GM19351 (cell line): ENCODE measurements around the gene CHCHD6.

Source experiments
- ATAC-seq: cut with Tn5 transposase; IDR thresholded peaks from one replicate; pipeline ENCODE4 v1.9.1; 2021; ENCODE audit warnings: mild to moderate bottlenecking, moderate library complexity; ENCODE audit not compliant: unreplicated experiment

CHCHD6 gene

GRCh38 chr3:126817781-126818180 is 113.7 kb downstream of the CHCHD6 start:
- no peak for ATAC-seq

- ATAC-seq: no peak
Measured at GRCh38 chr3:126818400-126819095, 114.5 kb downstream of the CHCHD6 start.

- no peak for ATAC-seq
Measured at GRCh38 chr3:126826693-126827092, 122.7 kb downstream of the CHCHD6 start.

DNA sequence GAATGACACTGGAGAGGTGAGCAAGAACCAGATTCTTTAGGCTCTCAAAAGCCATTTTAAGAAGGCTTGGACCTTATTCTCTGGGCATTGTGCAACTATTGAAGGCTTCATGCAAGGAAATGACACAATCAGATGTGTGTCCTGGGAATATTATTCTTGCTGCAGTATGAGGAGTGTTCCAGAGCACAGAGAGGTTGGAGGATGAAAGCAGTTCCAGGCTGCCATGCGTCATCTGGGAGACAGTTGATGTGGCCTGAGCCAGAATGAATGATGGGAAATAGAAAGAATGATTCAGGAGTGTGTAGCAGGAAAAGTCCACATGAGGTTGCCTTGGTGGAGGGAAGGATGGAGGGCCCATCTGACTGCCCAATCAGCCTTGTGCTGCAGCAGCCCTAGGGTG is 123.1 kb downstream of the CHCHD6 start:
- no peak for ATAC-seq

DNA sequence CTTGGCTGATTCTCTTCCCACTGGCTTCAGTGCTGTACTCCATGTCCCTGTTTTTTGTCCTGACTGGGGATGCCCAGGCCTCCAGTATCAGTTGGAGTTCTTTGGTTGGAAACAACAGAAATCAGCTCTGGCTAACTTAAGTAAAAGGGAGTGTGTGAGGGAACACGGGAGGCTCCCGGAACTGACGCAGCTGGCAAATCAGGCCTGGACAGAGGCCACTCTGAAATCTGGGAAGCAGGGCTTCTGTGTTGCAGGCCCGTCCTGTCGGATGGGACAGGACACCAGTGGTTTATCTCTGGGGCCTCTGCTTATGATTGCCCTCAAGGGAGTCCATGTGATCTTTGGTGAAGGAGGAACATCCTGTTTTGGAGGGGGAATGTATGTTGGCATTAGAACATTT is 124.3 kb downstream of the CHCHD6 start:
- ATAC-seq: no peak

GRCh38 chr3:126832933-126833332 is 128.9 kb downstream of the CHCHD6 start:
- no peak for ATAC-seq

- ATAC-seq: no peak
Measured at GRCh38 chr3:126834596-126835471, 130.8 kb downstream of the CHCHD6 start.

DNA sequence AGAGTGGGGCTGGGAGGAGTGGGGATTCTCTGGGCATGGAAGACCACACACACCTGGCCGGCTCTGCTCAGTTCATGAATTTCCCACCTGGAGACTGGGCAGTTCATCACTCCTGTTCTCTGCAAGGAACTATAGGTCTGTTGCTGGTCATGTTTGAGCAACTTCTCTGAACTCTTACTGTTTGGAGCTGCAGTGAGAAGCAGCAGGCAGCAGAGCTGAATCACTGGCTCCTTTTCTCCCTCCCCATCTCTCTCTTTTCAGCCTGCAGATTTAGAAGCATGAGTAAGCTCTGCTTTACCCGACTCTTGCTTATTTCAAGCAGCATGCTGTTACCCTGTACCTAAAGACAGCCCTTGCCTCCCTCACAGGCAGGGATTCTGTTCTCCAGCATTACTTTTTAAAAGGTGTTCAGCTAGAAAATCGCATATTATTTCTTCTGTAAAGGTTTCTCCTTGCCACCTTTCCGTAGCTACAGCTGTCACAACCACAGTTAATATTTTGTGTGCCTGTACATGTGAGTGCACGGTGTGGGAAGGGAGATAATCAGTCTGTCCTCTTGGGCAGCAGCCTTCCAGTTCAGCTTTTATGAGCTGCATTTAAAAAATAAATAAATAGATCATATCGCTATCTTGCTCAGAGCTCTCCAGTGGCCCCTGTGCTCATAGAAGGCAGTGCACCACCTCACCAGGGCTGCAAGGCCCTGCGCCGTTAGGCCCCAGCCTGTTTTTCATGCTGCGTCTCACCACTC is 131.6 kb downstream of the CHCHD6 start:
- ATAC-seq: no peak

DNA sequence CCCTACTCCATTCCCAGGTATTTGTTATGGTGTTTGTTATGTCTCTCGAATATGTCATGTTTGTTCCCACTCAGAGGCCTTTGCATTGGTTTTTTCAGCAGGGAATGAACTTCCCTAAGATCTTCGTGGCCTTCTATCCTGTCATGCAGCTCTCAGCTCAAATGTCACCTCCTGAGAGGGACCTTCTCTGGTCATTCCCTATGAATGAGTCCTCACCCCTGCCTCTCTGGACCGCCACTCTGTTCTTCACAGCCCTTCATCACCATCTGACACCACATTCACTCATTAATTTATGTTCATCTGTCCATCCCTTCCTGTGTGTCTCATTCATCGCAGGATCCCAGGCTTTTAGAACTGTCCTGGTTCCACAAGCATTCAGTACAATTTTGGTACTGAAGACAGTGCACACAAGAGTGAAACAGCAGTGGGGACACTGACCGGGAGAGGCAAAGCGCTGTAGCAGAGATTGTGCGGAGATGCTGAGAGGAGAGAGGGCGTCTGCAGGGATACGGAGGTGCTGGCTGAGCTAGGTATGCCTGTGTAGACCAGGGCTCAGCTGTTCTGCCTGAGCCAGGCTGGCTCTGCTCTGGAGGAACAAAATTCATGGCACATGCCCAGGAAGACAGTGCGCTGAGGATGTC is 132.3 kb downstream of the CHCHD6 start:
- ATAC-seq: no peak

- no peak for ATAC-seq
Measured at GRCh38 chr3:126837773-126838172, 133.7 kb downstream of the CHCHD6 start.

- ATAC-seq: no peak
Measured at GRCh38 chr3:126845920-126846715, 142.1 kb downstream of the CHCHD6 start.

GRCh38 chr3:126847061-126847460 is 143.0 kb downstream of the CHCHD6 start:
- ATAC-seq: no peak

DNA sequence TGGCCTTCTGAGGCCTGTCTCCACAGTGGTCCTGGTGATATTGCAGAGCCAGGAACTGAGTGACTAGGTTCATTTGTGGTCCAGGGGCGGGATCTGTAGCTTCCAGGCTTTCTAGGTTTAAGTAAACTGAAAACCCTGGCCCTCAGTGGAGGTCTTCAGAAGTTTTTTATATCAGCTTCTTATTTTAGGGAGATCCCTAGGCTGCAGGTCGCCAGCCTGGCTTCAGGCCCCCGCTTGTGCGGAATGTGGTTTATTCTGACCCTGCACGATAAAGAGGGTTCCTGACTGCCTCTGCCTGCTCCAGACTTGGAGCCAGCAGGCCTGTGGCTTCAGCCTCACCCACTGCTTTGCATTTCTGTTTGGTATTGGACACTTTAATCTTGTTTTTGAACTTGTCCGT is 145.0 kb downstream of the CHCHD6 start:
- ATAC-seq: no peak

DNA sequence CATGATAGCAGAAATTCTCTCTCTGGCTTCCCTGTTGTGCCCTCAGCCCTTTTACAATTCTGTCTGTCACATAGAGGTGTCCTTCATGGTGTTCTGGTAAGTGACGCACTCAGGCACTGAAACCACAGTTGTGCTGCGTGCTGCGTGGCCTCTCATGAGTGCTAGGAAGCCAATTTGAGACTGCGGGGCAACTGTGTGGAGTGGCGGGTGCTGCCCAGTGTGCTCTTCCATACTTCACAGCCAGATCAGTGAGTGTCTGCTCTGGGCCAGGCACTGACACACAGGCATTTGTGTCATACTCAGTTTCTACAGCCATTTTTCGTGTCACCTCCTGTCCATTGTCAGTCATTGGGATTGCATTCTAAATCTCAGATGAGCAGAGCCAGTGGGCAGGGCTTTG is 145.7 kb downstream of the CHCHD6 start:
- ATAC-seq: no peak

DNA sequence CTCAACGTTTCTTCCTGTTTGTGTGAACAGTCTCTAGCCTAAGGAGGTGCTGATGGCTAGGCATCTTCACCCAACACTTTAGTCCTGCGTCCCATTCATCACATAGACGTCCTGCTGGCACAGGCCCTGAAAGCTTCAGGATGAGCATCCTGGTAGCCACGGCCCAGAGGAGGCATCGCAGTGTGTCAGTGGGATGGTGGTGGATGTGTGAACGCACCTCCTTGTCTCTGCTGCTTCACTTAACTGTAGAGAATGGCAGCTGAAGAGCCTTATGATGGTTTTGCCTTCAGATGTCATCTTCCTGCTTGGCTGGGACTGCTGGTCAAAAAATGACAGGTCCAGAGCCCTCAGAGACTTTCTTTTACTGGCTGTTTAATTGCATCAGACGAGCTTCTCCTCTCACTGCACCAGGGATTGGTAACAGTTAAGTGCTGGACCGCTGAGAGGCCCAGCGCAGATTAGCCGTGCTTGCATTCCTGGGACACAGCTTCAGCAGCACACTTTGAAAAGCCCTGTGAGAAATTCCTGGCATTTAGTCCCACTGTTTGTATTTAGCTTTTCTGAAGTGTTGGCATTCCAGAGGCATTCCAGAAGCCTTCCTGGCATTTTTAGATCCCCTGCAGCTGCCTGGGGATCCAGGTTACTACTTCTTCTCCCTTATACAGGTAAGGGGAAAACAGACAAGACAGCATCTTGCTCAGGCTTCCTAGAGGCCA is 146.5 kb downstream of the CHCHD6 start:
- ATAC-seq: no peak

- no peak for ATAC-seq
Measured at GRCh38 chr3:126851382-126851781, 147.3 kb downstream of the CHCHD6 start.

DNA sequence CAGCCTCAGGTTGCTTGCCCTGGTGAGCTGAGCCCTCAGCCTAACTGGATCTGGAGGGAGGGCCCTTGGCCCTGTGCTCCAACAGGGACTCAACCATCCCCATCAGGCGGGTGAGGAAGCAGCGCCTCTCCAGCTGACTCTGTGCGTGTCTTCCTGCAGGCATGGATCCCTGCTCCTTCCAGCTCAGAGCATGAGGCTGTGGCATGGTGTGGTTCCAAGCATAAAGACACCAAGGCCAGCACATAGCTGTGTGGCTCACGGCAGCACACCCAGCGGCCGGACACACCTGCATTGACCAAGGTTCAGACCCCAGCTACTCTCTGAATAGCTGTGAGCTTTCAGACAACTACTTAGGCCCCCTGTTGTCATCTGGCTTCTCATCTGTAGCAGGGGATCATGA is 147.9 kb downstream of the CHCHD6 start:
- ATAC-seq: no peak

GRCh38 chr3:126852511-126852910 is 148.5 kb downstream of the CHCHD6 start:
- ATAC-seq: no peak

DNA sequence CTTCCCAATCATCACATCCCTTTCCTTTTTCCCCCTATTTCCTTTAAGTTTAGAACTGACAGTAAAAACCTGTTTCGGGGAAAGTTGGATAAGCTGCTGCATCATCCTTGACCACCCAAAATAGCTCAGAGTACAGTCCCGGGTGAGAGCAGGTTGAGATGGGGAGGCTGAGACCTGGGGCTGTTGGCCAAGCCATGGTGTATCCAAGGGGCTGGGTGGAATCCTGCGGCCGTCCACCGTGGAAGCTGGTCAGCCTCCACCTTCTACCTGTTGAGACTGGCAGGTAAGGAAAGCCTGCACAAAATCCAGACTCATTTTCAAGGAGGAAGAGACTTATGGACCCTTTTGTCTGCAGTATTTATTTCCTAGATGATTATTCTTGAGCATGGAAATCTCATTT is 150.6 kb downstream of the CHCHD6 start:
- ATAC-seq: no peak

DNA sequence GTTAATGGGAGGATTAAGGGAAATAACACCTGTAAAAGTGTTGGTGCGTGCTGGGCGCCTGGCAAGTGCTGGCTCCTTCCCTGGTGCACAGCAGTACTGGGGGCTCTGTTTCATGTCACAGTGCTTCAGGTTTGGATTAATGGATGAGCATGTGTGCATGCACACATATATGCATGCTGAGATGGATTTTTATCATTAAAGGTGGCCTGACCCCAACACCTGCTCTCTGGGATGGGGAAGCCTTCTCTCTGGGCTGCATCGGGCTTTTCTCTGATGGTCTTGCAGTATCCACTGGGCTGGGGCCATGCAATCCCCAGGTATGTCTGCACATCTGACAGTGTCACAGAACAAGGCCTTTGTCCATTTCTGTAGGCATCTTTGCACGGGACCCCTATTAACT is 151.3 kb downstream of the CHCHD6 start:
- no peak for ATAC-seq
